ENCODE data around the gene COL5A3. TPM values are rescaled to one million over a fixed set of nuclear protein-coding genes. Genes with fewer than 3 reads are reported as not detected.

COL5A3 gene
- total RNA-seq, 2 experiments from 2014 or later = not detected

DNA sequence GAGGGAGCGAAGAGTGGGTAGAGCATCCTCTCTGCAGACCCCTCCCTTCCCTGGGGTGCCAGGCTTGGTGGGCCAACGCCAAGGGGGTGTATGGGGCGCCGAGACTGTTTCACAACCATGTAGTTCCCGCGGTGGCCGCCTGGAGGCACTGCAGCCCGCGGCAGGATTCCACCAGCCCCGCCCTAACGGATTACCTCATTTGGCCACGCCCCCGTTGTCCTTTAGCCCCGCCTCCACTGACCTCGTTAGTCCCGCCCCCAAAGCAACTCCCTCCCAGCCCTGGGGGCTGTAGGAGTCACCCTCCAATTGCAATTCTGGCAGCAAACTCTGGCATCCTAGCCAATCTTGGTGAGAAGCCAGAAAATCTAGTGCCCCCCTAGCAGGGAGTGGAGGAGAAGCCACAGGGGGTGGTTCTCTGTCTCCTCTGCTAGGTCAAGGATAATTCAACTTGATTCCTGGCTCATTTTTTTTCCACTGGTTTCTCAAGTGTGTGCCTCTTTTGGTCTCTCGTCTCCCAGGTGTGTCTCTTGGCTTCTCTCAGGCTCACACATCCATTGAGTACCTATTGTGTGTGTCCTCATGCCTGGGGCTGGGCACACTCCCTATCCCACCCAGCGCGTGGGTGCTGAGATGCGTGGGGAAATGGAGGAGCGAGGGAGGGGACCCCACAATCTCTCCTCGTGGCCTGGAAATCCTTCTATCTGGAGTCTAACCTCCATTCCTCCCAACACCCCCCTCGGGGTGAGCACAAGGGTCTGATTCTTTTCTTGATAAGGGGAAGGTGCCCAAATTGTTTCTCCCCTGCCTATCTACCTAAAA is 76.0 kb downstream of the COL5A3 start:
- H2AFZ ChIP-seq (ENCODE audit: low read length) = no peak overlapping the region
- H3K27ac ChIP-seq (ENCODE audit: low read depth, low read length, poor library complexity, severe bottlenecking) = no peak overlapping the region
- POLR2A ChIA-PET = no interaction called here
- no TSS peak for BruUV-seq (replicated peaks)
- H3K9me2 ChIP-seq (ENCODE audit: insufficient read depth, low read length) = no peaks in the 10 kb centered on the region
- no peak overlapping the region for H3K4me3 ChIP-seq (ENCODE audit: low read depth, low read length, poor library complexity, severe bottlenecking)
- no peaks in the 10 kb centered on the region for H3K4me1 ChIP-seq (ENCODE audit: insufficient read depth, low read length, poor library complexity, severe bottlenecking)
- intact Hi-C loops (cut with micrococcal nuclease; ENCODE audit: unreplicated experiment) = loop anchor here (1.0 to 5.0 kb wide), 4 partner anchors 66 to 453 kb away; partner anchors contain the start of gene P2RY11
- no peaks in the 10 kb centered on the region for H3K36me3 ChIP-seq (ENCODE audit: insufficient read depth, low read length)
- H4K20me1 ChIP-seq (ENCODE audit: insufficient read depth, low read length) = no peaks in the 10 kb centered on the region
- CTCF ChIA-PET (ENCODE audit: unreplicated experiment) = no interaction called here
- no peaks in the 10 kb centered on the region for H3K9me3 ChIP-seq (ENCODE audit: low read length)
- H3K79me2 ChIP-seq (ENCODE audit: insufficient read depth, low read depth, low read length) = no peaks in the 10 kb centered on the region
- H3K4me2 ChIP-seq (ENCODE audit: low read length) = no peak overlapping the region
- DNase-seq (ENCODE audit: low spot score) = peak; percentile 86
- TF ChIP-seq, protein P1, sequence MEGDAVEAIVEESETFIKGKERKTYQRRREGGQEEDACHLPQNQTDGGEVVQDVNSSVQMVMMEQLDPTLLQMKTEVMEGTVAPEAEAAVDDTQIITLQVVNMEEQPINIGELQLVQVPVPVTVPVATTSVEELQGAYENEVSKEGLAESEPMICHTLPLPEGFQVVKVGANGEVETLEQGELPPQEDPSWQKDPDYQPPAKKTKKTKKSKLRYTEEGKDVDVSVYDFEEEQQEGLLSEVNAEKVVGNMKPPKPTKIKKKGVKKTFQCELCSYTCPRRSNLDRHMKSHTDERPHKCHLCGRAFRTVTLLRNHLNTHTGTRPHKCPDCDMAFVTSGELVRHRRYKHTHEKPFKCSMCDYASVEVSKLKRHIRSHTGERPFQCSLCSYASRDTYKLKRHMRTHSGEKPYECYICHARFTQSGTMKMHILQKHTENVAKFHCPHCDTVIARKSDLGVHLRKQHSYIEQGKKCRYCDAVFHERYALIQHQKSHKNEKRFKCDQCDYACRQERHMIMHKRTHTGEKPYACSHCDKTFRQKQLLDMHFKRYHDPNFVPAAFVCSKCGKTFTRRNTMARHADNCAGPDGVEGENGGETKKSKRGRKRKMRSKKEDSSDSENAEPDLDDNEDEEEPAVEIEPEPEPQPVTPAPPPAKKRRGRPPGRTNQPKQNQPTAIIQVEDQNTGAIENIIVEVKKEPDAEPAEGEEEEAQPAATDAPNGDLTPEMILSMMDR (conservative IDR thresholded peaks at IDR 0.05; ENCODE audit: low read length) = peak; percentile 93
- TF ChIP-seq EZH2phosphoT487 (IDR thresholded peaks at IDR 0.05; ENCODE audit: borderline replicate concordance, low read depth, low read length) = no peak

DNA sequence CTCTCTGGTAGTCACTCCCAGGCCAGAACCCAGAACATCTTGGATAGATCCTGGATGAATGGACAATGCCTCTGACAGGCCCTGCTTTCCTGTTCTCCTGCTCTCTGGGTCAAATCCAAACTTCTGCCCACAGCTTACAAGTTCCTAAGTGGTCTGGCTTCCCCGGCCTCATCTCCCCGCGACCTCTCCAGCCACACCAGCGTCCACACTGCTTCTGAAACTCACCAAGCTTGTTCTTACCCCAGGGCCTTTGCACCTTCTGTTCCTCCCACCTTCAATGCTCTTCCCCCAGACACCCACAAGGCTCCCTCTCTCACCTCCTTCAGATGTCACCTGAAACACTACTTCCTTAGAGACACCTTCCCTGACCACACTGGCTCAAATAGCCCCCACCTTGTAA is 77.5 kb downstream of the COL5A3 start:
- no peak for TF ChIP-seq EZH2phosphoT487 (IDR thresholded peaks at IDR 0.05; ENCODE audit: borderline replicate concordance, low read depth, low read length)
- TF ChIP-seq, protein P1 (conservative IDR thresholded peaks at IDR 0.05; ENCODE audit: low read length) = no peak
- Histone ChIP-seq H3K4me3 (ENCODE audit: low read depth, low read length, poor library complexity, severe bottlenecking) (no peak overlapping the region), H3K4me2 (ENCODE audit: low read length) (no peak overlapping the region), H3K4me1 (ENCODE audit: insufficient read depth, low read length, poor library complexity, severe bottlenecking) (no peaks in the 10 kb centered on the region), H3K79me2 (ENCODE audit: insufficient read depth, low read depth, low read length) (no peaks in the 10 kb centered on the region), H2AFZ (ENCODE audit: low read length) (no peak overlapping the region), H3K27ac (ENCODE audit: low read depth, low read length, poor library complexity, severe bottlenecking) (no peak overlapping the region), H3K9me3 (ENCODE audit: low read length) (no peaks in the 10 kb centered on the region), H3K36me3 (ENCODE audit: insufficient read depth, low read length) (no peaks in the 10 kb centered on the region), H4K20me1 (ENCODE audit: insufficient read depth, low read length) (no peaks in the 10 kb centered on the region), H3K9me2 (ENCODE audit: insufficient read depth, low read length) (no peaks in the 10 kb centered on the region)
- ChIA-PET CTCF (ENCODE audit: unreplicated experiment) (no interaction called here), POLR2A (interaction anchor here (0.6 kb wide), 2 partner anchors 37 to 59 kb away, joined by 3 to 5 read pairs; no protein-coding TSS in a partner anchor)
- DNase-seq (ENCODE audit: low spot score) = no peak
- BruUV-seq (replicated peaks) = no TSS peak
- intact Hi-C loops (cut with micrococcal nuclease; ENCODE audit: unreplicated experiment) = loop anchor here (5.0 kb wide), 2 partner anchors 179 to 454 kb away; partner anchors contain the start of gene P2RY11

DNA sequence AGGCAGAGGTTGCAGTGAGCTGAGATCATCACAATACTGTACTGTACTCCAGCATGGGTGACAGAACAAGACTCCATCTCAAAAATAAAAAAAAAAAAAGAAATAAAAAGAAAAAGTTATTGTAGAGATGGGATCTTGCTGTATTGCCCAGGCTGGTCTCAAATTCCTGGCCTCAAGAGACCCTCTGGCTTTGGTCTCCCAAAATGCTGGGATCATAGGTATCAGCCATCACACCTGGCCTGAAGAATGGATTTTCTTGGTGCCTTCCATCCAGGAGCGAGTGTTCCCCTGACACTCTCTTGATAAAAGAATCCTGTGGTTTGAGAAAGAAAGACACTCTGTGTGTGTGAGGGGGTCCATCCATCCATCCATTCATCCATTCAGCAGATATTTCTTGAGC is 78.7 kb downstream of the COL5A3 start:
- no peak overlapping the region for H2AFZ ChIP-seq (ENCODE audit: low read length)
- no peaks in the 10 kb centered on the region for H3K79me2 ChIP-seq (ENCODE audit: insufficient read depth, low read depth, low read length)
- no TSS peak for BruUV-seq (replicated peaks)
- CTCF ChIA-PET (ENCODE audit: unreplicated experiment) = interaction anchor here (0.7 kb wide), 1 partner anchor 96 kb away, joined by 4 read pairs; no protein-coding TSS in a partner anchor
- no peaks in the 10 kb centered on the region for H3K36me3 ChIP-seq (ENCODE audit: insufficient read depth, low read length)
- H4K20me1 ChIP-seq (ENCODE audit: insufficient read depth, low read length) = no peaks in the 10 kb centered on the region
- no peak for TF ChIP-seq EZH2phosphoT487 (IDR thresholded peaks at IDR 0.05; ENCODE audit: borderline replicate concordance, low read depth, low read length)
- TF ChIP-seq, protein P1 (conservative IDR thresholded peaks at IDR 0.05; ENCODE audit: low read length) = no peak
- POLR2A ChIA-PET = no interaction called here
- no peaks in the 10 kb centered on the region for H3K9me2 ChIP-seq (ENCODE audit: insufficient read depth, low read length)
- no peaks in the 10 kb centered on the region for H3K9me3 ChIP-seq (ENCODE audit: low read length)
- no peaks in the 10 kb centered on the region for H3K4me1 ChIP-seq (ENCODE audit: insufficient read depth, low read length, poor library complexity, severe bottlenecking)
- H3K4me3 ChIP-seq (ENCODE audit: low read depth, low read length, poor library complexity, severe bottlenecking) = no peak overlapping the region
- no peak overlapping the region for H3K4me2 ChIP-seq (ENCODE audit: low read length)
- intact Hi-C loops (cut with micrococcal nuclease; ENCODE audit: unreplicated experiment) = loop anchor here (5.0 kb wide), 2 partner anchors 181 to 456 kb away; partner anchors contain the start of gene P2RY11
- H3K27ac ChIP-seq (ENCODE audit: low read depth, low read length, poor library complexity, severe bottlenecking) = no peak overlapping the region
- no peak for DNase-seq (ENCODE audit: low spot score)

Data from OCI-LY7 (cell line).